MG63 (cell line): ENCODE results near the gene USP7. TPM values are rescaled to one million over a fixed set of nuclear protein-coding genes. Genes with fewer than 3 reads are reported as not detected.
"Not testable (repeated sequence)": the region's sequence is repeated elsewhere in the genome, so short reads cannot be mapped to it uniquely, and the experiment has no call there.

Source experiments
- DNase-seq: peaks from one replicate; pipeline ENCODE4 v3.0.0-alpha.2; 2020
- H3K27me3 ChIP-seq: fragments of 250-450 bp; sonication (Bioruptor Pico); 2 replicates; pipeline ENCODE4 v1.5.1; 2020; ENCODE audit warnings: mild to moderate bottlenecking, moderate library complexity
- H3K36me3 ChIP-seq: fragments of 250-450 bp; sonication (Bioruptor Pico); 2 replicates; pipeline ENCODE4 v1.5.1; 2020; ENCODE audit warnings: mild to moderate bottlenecking, moderate library complexity
- H3K4me3 ChIP-seq: fragments of 250-450 bp; sonication (Bioruptor Pico); 2 replicates; pipeline ENCODE4 v1.5.1; 2020; ENCODE audit warnings: mild to moderate bottlenecking, moderate library complexity
- H3K9me3 ChIP-seq: fragments of 250-450 bp; sonication (Bioruptor Pico); 2 replicates; pipeline ENCODE4 v1.5.1; 2020; ENCODE audit warnings: mild to moderate bottlenecking, moderate library complexity
- total RNA-seq: library from RNA; depleted of rRNA; stranded (reverse); fragments of >200 nt; shearing (Covaris generic); gene quantifications from 2 replicates; pipeline ENCODE4 v1.2.3, GENCODE V29; 2014; ENCODE audit warnings: low replicate concordance

USP7 gene
- total RNA-seq, 1 experiment from 2014 or later = 16.2 TPM

GRCh38 chr16:8920645-8921346 lies 42.9 kb downstream of the USP7 start:
- DNase-seq = no peak
- Histone ChIP-seq H3K4me3 (no peak overlapping the region), H3K9me3 (no peaks in the 10 kb centered on the region), H3K36me3 (peaks cover 79% of the 10 kb centered on the region), H3K27me3 (no peaks in the 10 kb centered on the region)

GRCh38 chr16:8919934-8920462 lies 43.7 kb downstream of the USP7 start:
- H3K4me3 ChIP-seq = no peak overlapping the region
- no peaks in the 10 kb centered on the region for H3K27me3 ChIP-seq
- H3K9me3 ChIP-seq = no peaks in the 10 kb centered on the region
- peaks cover 84% of the 10 kb centered on the region for H3K36me3 ChIP-seq
- no peak for DNase-seq

- DNase-seq = no peak
- Histone ChIP-seq H3K4me3 (no peak overlapping the region), H3K9me3 (no peaks in the 10 kb centered on the region), H3K36me3 (peaks cover 85% of the 10 kb centered on the region), H3K27me3 (no peaks in the 10 kb centered on the region)
Measured at GRCh38 chr16:8919089-8919933, 44.4 kb downstream of the USP7 start.

GRCh38 chr16:8917336-8917735 lies 46.4 kb downstream of the USP7 start:
- not testable (repeated sequence) for H3K9me3 ChIP-seq, H3K27me3 ChIP-seq, H3K4me3 ChIP-seq, DNase-seq
- peaks cover 80% of the 10 kb centered on the region for H3K36me3 ChIP-seq

- H3K4me3 ChIP-seq = no peak overlapping the region
- no peak for DNase-seq
- no peaks in the 10 kb centered on the region for H3K9me3 ChIP-seq
- H3K27me3 ChIP-seq = no peaks in the 10 kb centered on the region
- H3K36me3 ChIP-seq = peaks cover 79% of the 10 kb centered on the region
Measured at GRCh38 chr16:8916541-8917225, 47.0 kb downstream of the USP7 start.

GRCh38 chr16:8915722-8916301 lies 47.9 kb downstream of the USP7 start:
- Histone ChIP-seq H3K27me3 (no peaks in the 10 kb centered on the region), H3K9me3 (no peaks in the 10 kb centered on the region), H3K4me3 (no peak overlapping the region), H3K36me3 (peaks cover 79% of the 10 kb centered on the region)
- no peak for DNase-seq

- H3K9me3 ChIP-seq = no peaks in the 10 kb centered on the region
- peaks cover 79% of the 10 kb centered on the region for H3K36me3 ChIP-seq
- DNase-seq = no peak
- no peaks in the 10 kb centered on the region for H3K27me3 ChIP-seq
- no peak overlapping the region for H3K4me3 ChIP-seq
Measured at GRCh38 chr16:8914098-8914497, 49.6 kb downstream of the USP7 start.

- Histone ChIP-seq H3K27me3 (no peaks in the 10 kb centered on the region), H3K36me3 (peaks cover 80% of the 10 kb centered on the region), H3K4me3 (no peak overlapping the region), H3K9me3 (no peaks in the 10 kb centered on the region)
- no peak for DNase-seq
Measured at GRCh38 chr16:8912793-8913192, 50.9 kb downstream of the USP7 start.

GRCh38 chr16:8910811-8911210 lies 52.9 kb downstream of the USP7 start:
- H3K36me3 ChIP-seq = peaks cover 86% of the 10 kb centered on the region

GRCh38 chr16:8908810-8909468 lies 54.8 kb downstream of the USP7 start:
- H3K27me3 ChIP-seq = no peaks in the 10 kb centered on the region
- H3K9me3 ChIP-seq = no peaks in the 10 kb centered on the region
- DNase-seq = no peak
- H3K36me3 ChIP-seq = peaks cover 85% of the 10 kb centered on the region
- no peak overlapping the region for H3K4me3 ChIP-seq

More at GRCh38 chr16:8910811-8911210, 52.9 kb downstream of the USP7 start:
- no peak overlapping the region for H3K4me3 ChIP-seq
- no peaks in the 10 kb centered on the region for H3K27me3 ChIP-seq
- no peaks in the 10 kb centered on the region for H3K9me3 ChIP-seq
- DNase-seq = no peak

- Histone ChIP-seq H3K27me3 (no peaks in the 10 kb centered on the region), H3K9me3 (no peaks in the 10 kb centered on the region), H3K4me3 (no peak overlapping the region), H3K36me3 (peaks cover 94% of the 10 kb centered on the region)
- no peak for DNase-seq
Measured at GRCh38 chr16:8907096-8907495, 56.6 kb downstream of the USP7 start.

GRCh38 chr16:8905795-8906591 lies 57.7 kb downstream of the USP7 start:
- Histone ChIP-seq H3K27me3 (no peaks in the 10 kb centered on the region), H3K36me3 (peaks cover 94% of the 10 kb centered on the region), H3K9me3 (no peaks in the 10 kb centered on the region)

GRCh38 chr16:8905168-8905762 lies 58.4 kb downstream of the USP7 start:
- no peak overlapping the region for H3K4me3 ChIP-seq
- H3K9me3 ChIP-seq = no peaks in the 10 kb centered on the region
- H3K36me3 ChIP-seq = peaks cover 94% of the 10 kb centered on the region
- no peaks in the 10 kb centered on the region for H3K27me3 ChIP-seq
- no peak for DNase-seq

More at GRCh38 chr16:8905795-8906591, 57.7 kb downstream of the USP7 start:
- no peak overlapping the region for H3K4me3 ChIP-seq
- DNase-seq = no peak

GRCh38 chr16:8904018-8904430 lies 59.7 kb downstream of the USP7 start:
- no peaks in the 10 kb centered on the region for H3K9me3 ChIP-seq
- H3K36me3 ChIP-seq = peaks cover 96% of the 10 kb centered on the region

GRCh38 chr16:8903004-8903403 lies 60.7 kb downstream of the USP7 start:
- Histone ChIP-seq H3K9me3 (no peaks in the 10 kb centered on the region), H3K36me3 (peaks cover 96% of the 10 kb centered on the region), H3K27me3 (no peaks in the 10 kb centered on the region), H3K4me3 (no peak overlapping the region)
- DNase-seq = no peak

More at GRCh38 chr16:8904018-8904430, 59.7 kb downstream of the USP7 start:
- Histone ChIP-seq H3K27me3 (no peaks in the 10 kb centered on the region), H3K4me3 (no peak overlapping the region)
- DNase-seq = no peak
